Upper lobe of left lung (tissue), 4 donors: ENCODE measurements around the gene HCST.
"Not testable (repeated sequence)": the region's sequence is repeated elsewhere in the genome, so short reads cannot be mapped to it uniquely, and the experiment has no call there.

Experiments used
- POLR2A ChIP-seq, 4 donors: fragments of 450-650 bp; IDR thresholded peaks; one replicate each; pipeline ENCODE4 v1.5.1; 2016 to 2017; ENCODE audit warnings: antibody characterized with exemption in 4 of 4, mild to moderate bottlenecking in 2 of 4
- POLR2AphosphoS5 ChIP-seq, 2 donors: sonication (generic); formaldehyde crosslinking; IDR thresholded peaks; one replicate each; pipeline ENCODE4 v1.5.1; 2017; ENCODE audit warnings: antibody characterized with exemption in 2 of 2
- TF ChIP-seq, protein P1 (sequence below), 6 experiments: fragments of 450-650 bp in 4 of 6; fragments of 200-600 bp in 2 of 6; sonication (generic) in 2 of 6; IDR thresholded peaks; one replicate each; pipeline ENCODE4 v1.5.1; 2016 to 2019; ENCODE audit warnings: antibody characterized with exemption in 6 of 6

DNA sequence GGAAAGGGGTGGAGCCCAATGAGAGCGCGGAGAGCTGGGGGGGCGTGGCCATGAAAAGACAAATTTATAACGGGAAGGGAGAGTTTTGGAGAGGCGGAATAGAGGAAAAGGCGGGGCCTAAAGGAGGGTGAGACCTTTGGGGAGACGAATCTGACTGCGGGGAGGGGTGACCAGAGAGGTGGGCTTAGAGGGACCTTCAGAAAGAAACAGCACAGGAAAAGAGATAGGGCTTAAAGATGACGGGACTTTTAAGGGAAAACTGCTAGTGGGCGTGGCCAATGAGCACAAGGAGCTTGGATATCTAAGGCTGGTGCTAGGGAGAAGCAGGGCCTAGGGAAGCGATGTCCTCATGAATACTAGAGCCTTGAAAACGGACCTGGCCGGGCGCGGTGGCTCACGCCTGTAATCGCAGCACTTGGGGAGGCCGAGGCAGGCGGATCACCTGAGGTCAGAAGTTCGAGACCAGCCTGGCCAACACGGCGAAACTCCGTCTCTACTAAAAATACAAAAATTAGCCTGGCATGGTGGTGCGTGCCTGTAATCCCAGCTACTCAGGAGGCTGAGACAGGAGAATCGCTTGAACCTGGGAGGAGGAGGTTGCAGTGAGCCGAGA is 32.1 kb upstream of the HCST start:
- TF ChIP-seq, protein P1, sequence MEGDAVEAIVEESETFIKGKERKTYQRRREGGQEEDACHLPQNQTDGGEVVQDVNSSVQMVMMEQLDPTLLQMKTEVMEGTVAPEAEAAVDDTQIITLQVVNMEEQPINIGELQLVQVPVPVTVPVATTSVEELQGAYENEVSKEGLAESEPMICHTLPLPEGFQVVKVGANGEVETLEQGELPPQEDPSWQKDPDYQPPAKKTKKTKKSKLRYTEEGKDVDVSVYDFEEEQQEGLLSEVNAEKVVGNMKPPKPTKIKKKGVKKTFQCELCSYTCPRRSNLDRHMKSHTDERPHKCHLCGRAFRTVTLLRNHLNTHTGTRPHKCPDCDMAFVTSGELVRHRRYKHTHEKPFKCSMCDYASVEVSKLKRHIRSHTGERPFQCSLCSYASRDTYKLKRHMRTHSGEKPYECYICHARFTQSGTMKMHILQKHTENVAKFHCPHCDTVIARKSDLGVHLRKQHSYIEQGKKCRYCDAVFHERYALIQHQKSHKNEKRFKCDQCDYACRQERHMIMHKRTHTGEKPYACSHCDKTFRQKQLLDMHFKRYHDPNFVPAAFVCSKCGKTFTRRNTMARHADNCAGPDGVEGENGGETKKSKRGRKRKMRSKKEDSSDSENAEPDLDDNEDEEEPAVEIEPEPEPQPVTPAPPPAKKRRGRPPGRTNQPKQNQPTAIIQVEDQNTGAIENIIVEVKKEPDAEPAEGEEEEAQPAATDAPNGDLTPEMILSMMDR (IDR thresholded peaks at IDR 0.05) = not testable (repeated sequence)
- TF ChIP-seq POLR2AphosphoS5, POLR2A (IDR thresholded peaks at IDR 0.05): not testable (repeated sequence)
